HepG2 (cell line): ENCODE results near the gene OR6S1. TPM values are rescaled to one million over a fixed set of nuclear protein-coding genes. Genes with fewer than 3 reads are reported as not detected.

Source experiments
- CHD2 ChIP-seq: IDR thresholded peaks from 2 replicates; pipeline ENCODE4 v1.6.1; 2011; ENCODE audit warnings: low read depth, low read length, improper control_type of control experiment
- EHMT2 ChIP-seq: fragments of 200-600 bp; sonication (generic); IDR thresholded peaks from 2 replicates; pipeline ENCODE4 v1.7.0; 2017; ENCODE audit warnings: antibody characterized with exemption, low read depth, low read length, borderline replicate concordance
- HMG20B ChIP-seq: conservative IDR thresholded peaks from 2 replicates; pipeline ENCODE4 v1.6.1; 2016; ENCODE audit warnings: missing genetic modification reagents, missing compliant biosample characterization
- JUNB ChIP-seq: sonication (generic); formaldehyde crosslinking; IDR thresholded peaks from 2 replicates; pipeline ENCODE4 v1.8.0; 2022; ENCODE audit warnings: missing genetic modification reagents, mild to moderate bottlenecking, borderline replicate concordance
- KDM1A ChIP-seq: IDR thresholded peaks from 2 replicates; pipeline ENCODE4 v1.6.1; 2016; ENCODE audit warnings: missing compliant biosample characterization
- KDM3A ChIP-seq: IDR thresholded peaks from 2 replicates; pipeline ENCODE4 v1.6.1; 2018; ENCODE audit warnings: low read depth, missing compliant biosample characterization
- KLF6 ChIP-seq: IDR thresholded peaks from 2 replicates; pipeline ENCODE4 v1.8.0; 2016; ENCODE audit warnings: missing biosample characterization, missing genetic modification reagents
- MTF1 ChIP-seq: sonication (generic); formaldehyde crosslinking; IDR thresholded peaks from 2 replicates; pipeline ENCODE4 v1.5.0; 2020; ENCODE audit warnings: missing genetic modification reagents
- SOX13 ChIP-seq, 3 experiments: fragments of 450-650 bp in 1 of 3; sonication (generic) in 1 of 3; formaldehyde crosslinking in 1 of 3; IDR thresholded peaks in 2 of 3; conservative IDR thresholded peaks in 1 of 3; 2 replicates each; pipeline versions ENCODE4 v1.5.0 to v1.6.1; 2016 to 2020; ENCODE audit warnings: antibody characterized with exemption in 1 of 3, mild to moderate bottlenecking in 1 of 3, missing compliant biosample characterization in 1 of 3, missing genetic modification reagents in 1 of 3, moderate library complexity in 1 of 3
- ZBTB42 ChIP-seq: sonication (generic); formaldehyde crosslinking; IDR thresholded peaks from 2 replicates; pipeline ENCODE4 v1.5.0; 2020; ENCODE audit warnings: mild to moderate bottlenecking, missing genetic modification reagents
- ZBTB7B ChIP-seq: sonication (generic); formaldehyde crosslinking; IDR thresholded peaks from 2 replicates; pipeline ENCODE4 v1.4.0; 2020; ENCODE audit warnings: missing genetic modification reagents
- ZC3H13 ChIP-seq: sonication (generic); formaldehyde crosslinking; IDR thresholded peaks from 2 replicates; pipeline ENCODE4 v1.8.1; 2023; ENCODE audit warnings: mild to moderate bottlenecking, missing genetic modification reagents, moderate library complexity
- ZFP37 ChIP-seq: sonication (generic); formaldehyde crosslinking; IDR thresholded peaks from 2 replicates; pipeline ENCODE4 v1.4.0; 2020; ENCODE audit warnings: missing genetic modification reagents, borderline replicate concordance
- ZNF3 ChIP-seq: IDR thresholded peaks from 2 replicates; pipeline ENCODE4 v1.7.0; 2017; ENCODE audit warnings: inconsistent platforms
- ZNF530 ChIP-seq: sonication (generic); formaldehyde crosslinking; IDR thresholded peaks from 2 replicates; pipeline ENCODE4 v1.5.0; 2020; ENCODE audit warnings: low read depth, mild to moderate bottlenecking, missing genetic modification reagents
- ZNF547 ChIP-seq: sonication (generic); formaldehyde crosslinking; IDR thresholded peaks from 2 replicates; pipeline ENCODE4 v1.5.1; 2020; ENCODE audit warnings: mild to moderate bottlenecking, missing genetic modification reagents
- ZNF556 ChIP-seq: sonication (generic); formaldehyde crosslinking; IDR thresholded peaks from 2 replicates; pipeline ENCODE4 v1.4.0; 2020; ENCODE audit warnings: mild to moderate bottlenecking, missing genetic modification reagents, borderline replicate concordance
- ZNF660 ChIP-seq: sonication (generic); formaldehyde crosslinking; IDR thresholded peaks from 2 replicates; pipeline ENCODE4 v1.5.1; 2020; ENCODE audit warnings: mild to moderate bottlenecking, low read depth, missing genetic modification reagents, borderline replicate concordance
- polyA plus RNA-seq, 8 experiments: library from polyadenylated mRNA; depleted of rRNA in 3 of 8; stranded (reverse) in 7 of 8; unstranded in 1 of 8; fragments of >200 nt; fragmentation: Illumina TruSeq in 4 of 8; extraction: Trizol in 4 of 8; gene quantifications; 2 replicates each; pipeline versions ENCODE4 v1.2.1 to v1.2.3, GENCODE V29; 2011 to 2016; ENCODE audit warnings: low read depth in 4 of 8, missing spikeins in 1 of 8, mixed read lengths in 1 of 8; ENCODE audit not compliant: insufficient read depth in 1 of 8
- total RNA-seq, 5 experiments: library from RNA; depleted of rRNA; stranded (reverse); fragments of >200 nt; fragmentation: Illumina TruSeq; extraction: Trizol; gene quantifications; 2 replicates each; pipeline ENCODE4 v1.2.3, GENCODE V29; 2016; ENCODE audit warnings: low read depth in 1 of 5
- TF ChIP-seq, protein P1 (sequence below): sonication (generic); formaldehyde crosslinking; IDR thresholded peaks from 2 replicates; pipeline ENCODE4 v1.8.0; 2022; ENCODE audit warnings: mild to moderate bottlenecking, missing genetic modification reagents
- TF ChIP-seq, protein P2 (sequence below): sonication (generic); formaldehyde crosslinking; IDR thresholded peaks from 2 replicates; pipeline ENCODE4 v1.5.0; 2020; ENCODE audit warnings: missing genetic modification reagents
- TF ChIP-seq, protein P3 (sequence below): IDR thresholded peaks from 2 replicates; pipeline ENCODE4 v1.6.1; 2016; ENCODE audit warnings: control low read depth
- TF ChIP-seq, protein P4 (sequence below): sonication (generic); formaldehyde crosslinking; IDR thresholded peaks from 2 replicates; pipeline ENCODE4 v1.8.0; 2023; ENCODE audit warnings: mild to moderate bottlenecking, missing genetic modification reagents
- TF ChIP-seq, protein P5 (sequence below): IDR thresholded peaks from 2 replicates; pipeline ENCODE4 v1.6.1; 2012; ENCODE audit warnings: low read length, improper control_type of control experiment

OR6S1 gene
- total and polyA plus RNA-seq, 2 of the 13 experiments (the other 11 are each of a cell fraction or from before 2014, with no cell fraction given), result 0.09 TPM; not detected in 1

DNA sequence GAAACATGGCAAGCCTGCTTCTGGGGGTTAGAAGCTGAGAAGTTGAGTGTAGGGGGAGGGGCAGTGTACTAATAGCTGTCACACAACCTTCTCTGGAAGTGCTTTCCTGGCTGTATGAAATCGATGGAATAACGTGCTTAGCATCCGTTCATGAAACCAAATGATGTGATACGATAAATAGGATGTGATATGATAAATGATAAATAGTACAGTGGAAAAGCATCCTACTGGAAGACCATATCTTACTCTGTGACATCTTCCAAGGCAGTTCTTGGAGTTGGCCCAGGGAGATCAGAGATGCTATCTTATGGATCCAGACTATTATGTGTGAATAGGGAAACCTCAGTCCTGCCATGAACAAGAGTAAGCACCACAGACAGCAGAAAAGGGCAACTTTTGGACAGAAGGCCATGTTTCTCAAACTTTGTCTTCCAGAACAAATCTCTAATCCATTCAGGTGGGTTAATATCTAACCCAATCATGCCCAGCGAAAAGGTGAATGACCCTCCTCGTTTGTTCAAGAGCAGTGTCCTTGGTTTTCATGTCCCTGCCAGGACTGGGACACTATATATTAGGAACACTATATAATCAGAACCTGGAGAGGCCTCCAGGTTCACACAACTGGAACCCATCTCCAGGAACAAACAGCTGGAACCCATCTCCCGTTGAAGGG, 46.8 kb upstream of the OR6S1 start, which contains the start of gene ANG (continued):
- TF ChIP-seq, protein P1, sequence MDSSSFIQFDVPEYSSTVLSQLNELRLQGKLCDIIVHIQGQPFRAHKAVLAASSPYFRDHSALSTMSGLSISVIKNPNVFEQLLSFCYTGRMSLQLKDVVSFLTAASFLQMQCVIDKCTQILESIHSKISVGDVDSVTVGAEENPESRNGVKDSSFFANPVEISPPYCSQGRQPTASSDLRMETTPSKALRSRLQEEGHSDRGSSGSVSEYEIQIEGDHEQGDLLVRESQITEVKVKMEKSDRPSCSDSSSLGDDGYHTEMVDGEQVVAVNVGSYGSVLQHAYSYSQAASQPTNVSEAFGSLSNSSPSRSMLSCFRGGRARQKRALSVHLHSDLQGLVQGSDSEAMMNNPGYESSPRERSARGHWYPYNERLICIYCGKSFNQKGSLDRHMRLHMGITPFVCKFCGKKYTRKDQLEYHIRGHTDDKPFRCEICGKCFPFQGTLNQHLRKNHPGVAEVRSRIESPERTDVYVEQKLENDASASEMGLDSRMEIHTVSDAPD (CRISPR knock-in tag), result no peak
- TF ChIP-seq ZNF530 (CRISPR knock-in tag) (no peak), MTF1 (CRISPR knock-in tag) (no peak), KDM3A (CRISPR knock-in tag) (no peak), ZBTB42 (CRISPR knock-in tag) (0 out of 2 replicates have a peak, but pooled peaks have one; percentile 20), CHD2 (no peak), ZC3H13 (CRISPR knock-in tag) (0 out of 2 replicates have a peak, but pooled peaks have one; percentile 31), HMG20B (CRISPR knock-in tag) (no peak), ZNF3 (CRISPR knock-in tag) (no peak), ZBTB7B (CRISPR knock-in tag) (no peak), KLF6 (no peak), EHMT2 (no peak), ZNF556 (CRISPR knock-in tag) (no peak), ZNF547 (no peak), JUNB (CRISPR knock-in tag) (no peak), ZNF660 (CRISPR knock-in tag) (no peak), ZFP37 (CRISPR knock-in tag) (no peak), KDM1A (CRISPR knock-in tag) (no peak), SOX13 (IDR thresholded peaks at IDR 0.05) (no peak; the same call in 1 of the 2 replicates), SOX13 (CRISPR knock-in tag; conservative IDR thresholded peaks at IDR 0.05 in 1 of 2, IDR thresholded peaks at IDR 0.05 in 1 of 2) (peak in 1 of 2 experiments; percentile 80; a peak in 1 of 4 replicates)
- TF ChIP-seq, protein P2, sequence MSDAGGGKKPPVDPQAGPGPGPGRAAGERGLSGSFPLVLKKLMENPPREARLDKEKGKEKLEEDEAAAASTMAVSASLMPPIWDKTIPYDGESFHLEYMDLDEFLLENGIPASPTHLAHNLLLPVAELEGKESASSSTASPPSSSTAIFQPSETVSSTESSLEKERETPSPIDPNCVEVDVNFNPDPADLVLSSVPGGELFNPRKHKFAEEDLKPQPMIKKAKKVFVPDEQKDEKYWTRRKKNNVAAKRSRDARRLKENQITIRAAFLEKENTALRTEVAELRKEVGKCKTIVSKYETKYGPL (CRISPR knock-in tag), result no peak
- TF ChIP-seq, protein P3, sequence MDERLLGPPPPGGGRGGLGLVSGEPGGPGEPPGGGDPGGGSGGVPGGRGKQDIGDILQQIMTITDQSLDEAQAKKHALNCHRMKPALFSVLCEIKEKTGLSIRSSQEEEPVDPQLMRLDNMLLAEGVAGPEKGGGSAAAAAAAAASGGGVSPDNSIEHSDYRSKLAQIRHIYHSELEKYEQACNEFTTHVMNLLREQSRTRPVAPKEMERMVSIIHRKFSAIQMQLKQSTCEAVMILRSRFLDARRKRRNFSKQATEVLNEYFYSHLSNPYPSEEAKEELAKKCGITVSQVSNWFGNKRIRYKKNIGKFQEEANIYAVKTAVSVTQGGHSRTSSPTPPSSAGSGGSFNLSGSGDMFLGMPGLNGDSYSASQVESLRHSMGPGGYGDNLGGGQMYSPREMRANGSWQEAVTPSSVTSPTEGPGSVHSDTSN, result no peak
- TF ChIP-seq, protein P4, sequence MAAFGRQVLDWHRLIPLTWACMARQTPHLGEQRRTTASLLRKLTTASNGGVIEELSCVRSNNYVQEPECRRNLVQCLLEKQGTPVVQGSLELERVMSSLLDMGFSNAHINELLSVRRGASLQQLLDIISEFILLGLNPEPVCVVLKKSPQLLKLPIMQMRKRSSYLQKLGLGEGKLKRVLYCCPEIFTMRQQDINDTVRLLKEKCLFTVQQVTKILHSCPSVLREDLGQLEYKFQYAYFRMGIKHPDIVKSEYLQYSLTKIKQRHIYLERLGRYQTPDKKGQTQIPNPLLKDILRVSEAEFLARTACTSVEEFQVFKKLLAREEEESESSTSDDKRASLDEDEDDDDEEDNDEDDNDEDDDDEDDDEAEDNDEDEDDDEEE (CRISPR knock-in tag), result no peak
- TF ChIP-seq, protein P5, sequence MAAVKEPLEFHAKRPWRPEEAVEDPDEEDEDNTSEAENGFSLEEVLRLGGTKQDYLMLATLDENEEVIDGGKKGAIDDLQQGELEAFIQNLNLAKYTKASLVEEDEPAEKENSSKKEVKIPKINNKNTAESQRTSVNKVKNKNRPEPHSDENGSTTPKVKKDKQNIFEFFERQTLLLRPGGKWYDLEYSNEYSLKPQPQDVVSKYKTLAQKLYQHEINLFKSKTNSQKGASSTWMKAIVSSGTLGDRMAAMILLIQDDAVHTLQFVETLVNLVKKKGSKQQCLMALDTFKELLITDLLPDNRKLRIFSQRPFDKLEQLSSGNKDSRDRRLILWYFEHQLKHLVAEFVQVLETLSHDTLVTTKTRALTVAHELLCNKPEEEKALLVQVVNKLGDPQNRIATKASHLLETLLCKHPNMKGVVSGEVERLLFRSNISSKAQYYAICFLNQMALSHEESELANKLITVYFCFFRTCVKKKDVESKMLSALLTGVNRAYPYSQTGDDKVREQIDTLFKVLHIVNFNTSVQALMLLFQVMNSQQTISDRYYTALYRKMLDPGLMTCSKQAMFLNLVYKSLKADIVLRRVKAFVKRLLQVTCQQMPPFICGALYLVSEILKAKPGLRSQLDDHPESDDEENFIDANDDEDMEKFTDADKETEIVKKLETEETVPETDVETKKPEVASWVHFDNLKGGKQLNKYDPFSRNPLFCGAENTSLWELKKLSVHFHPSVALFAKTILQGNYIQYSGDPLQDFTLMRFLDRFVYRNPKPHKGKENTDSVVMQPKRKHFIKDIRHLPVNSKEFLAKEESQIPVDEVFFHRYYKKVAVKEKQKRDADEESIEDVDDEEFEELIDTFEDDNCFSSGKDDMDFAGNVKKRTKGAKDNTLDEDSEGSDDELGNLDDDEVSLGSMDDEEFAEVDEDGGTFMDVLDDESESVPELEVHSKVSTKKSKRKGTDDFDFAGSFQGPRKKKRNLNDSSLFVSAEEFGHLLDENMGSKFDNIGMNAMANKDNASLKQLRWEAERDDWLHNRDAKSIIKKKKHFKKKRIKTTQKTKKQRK, result no peak
